ENCODE results near the gene TRIM44. TPM values are rescaled to one million over a fixed set of nuclear protein-coding genes. Genes with fewer than 3 reads are reported as not detected.

The TRIM44 gene
- total RNA-seq, 1 experiment from 2014 or later, result 33.4 TPM

GRCh38 chr11:35750981-35751663, 88.5 kb downstream of the TRIM44 start:
- POLR2A ChIA-PET, result no interaction called here
- no peak for TF ChIP-seq ZFX (IDR thresholded peaks at IDR 0.05)
- no peak for TF ChIP-seq SRF (IDR thresholded peaks at IDR 0.05; ENCODE audit: low read depth)
- TF ChIP-seq MAX (IDR thresholded peaks at IDR 0.05), result no peak
- TF ChIP-seq REST (IDR thresholded peaks at IDR 0.05; ENCODE audit: low read depth), result no peak

GRCh38 chr11:35751664-35752061, 89.1 kb downstream of the TRIM44 start:
- DNase-seq (ENCODE audit: low read depth, low spot score), result no peak
- ChIA-PET POLR2A (no interaction called here), CTCF (no interaction called here), RAD21 (ENCODE audit: low non-redundant PET in 1 of 2, low total read pairs in 2 of 2, uncharacterized antibody in 2 of 2, unreplicated experiment in 2 of 2) (no interaction called here)
- no peak overlapping the region for H2AFZ ChIP-seq (ENCODE audit: low read depth, low read length, poor library complexity, severe bottlenecking)
- ATAC-seq, result no peak
- H3K9me2 ChIP-seq (ENCODE audit: insufficient read depth), result no peaks in the 10 kb centered on the region
- no peaks in the 10 kb centered on the region for H3K36me3 ChIP-seq (ENCODE audit: control insufficient read depth in 1 of 2, insufficient read depth in 2 of 2, low read length in 2 of 2)
- no peaks in the 10 kb centered on the region for H3K27me3 ChIP-seq (ENCODE audit: insufficient read depth, low read length)
- peaks cover 0 to 8% of the 10 kb centered on the region in 2 experiments; a peak in 1 of 4 replicates for H3K4me1 ChIP-seq (ENCODE audit: control insufficient read depth in 1 of 2, insufficient read depth in 2 of 2, low read length in 2 of 2)
- H3K27ac ChIP-seq (ENCODE audit: low read depth, low read length), result no peak overlapping the region
- intact Hi-C loops (cut with micrococcal nuclease), result no loop called here
- no peak overlapping the region for H3K4me2 ChIP-seq (ENCODE audit: low read length)
- H3K9ac ChIP-seq (ENCODE audit: low read length), result no peak overlapping the region
- BruUV-seq (replicated peaks), result no TSS peak
- no peak overlapping the region for H3K4me3 ChIP-seq (replicated peaks in 1 of 2; ENCODE audit: low read depth in 1 of 2, low read length in 2 of 2)
- H3K9me3 ChIP-seq (ENCODE audit: control insufficient read depth in 1 of 2, insufficient read depth in 1 of 2, low read depth in 1 of 2, low read length in 2 of 2), result no peaks in the 10 kb centered on the region
- no peaks in the 10 kb centered on the region for H4K20me1 ChIP-seq (ENCODE audit: insufficient read depth)
- TF ChIP-seq ELF1 (IDR thresholded peaks at IDR 0.05; ENCODE audit: borderline replicate concordance, low read depth) (no peak), CTCF (IDR thresholded peaks at IDR 0.05 in 2 of 3, conservative IDR thresholded peaks at IDR 0.05 in 1 of 3; ENCODE audit: borderline replicate concordance in 1 of 3, insufficient read depth in 1 of 3, low read depth in 2 of 3, low read length in 2 of 3) (no peak), ZFX (IDR thresholded peaks at IDR 0.05) (no peak), SIN3A (IDR thresholded peaks at IDR 0.05; ENCODE audit: low read depth) (no peak)
- H3K79me2 ChIP-seq (ENCODE audit: insufficient read depth, low read length), result no peaks in the 10 kb centered on the region

More at GRCh38 chr11:35750981-35751663, 88.5 kb downstream of the TRIM44 start:
- Histone ChIP-seq H3K27me3 (ENCODE audit: insufficient read depth, low read length) (no peaks in the 10 kb centered on the region), H3K9ac (ENCODE audit: low read length) (no peak overlapping the region), H3K9me3 (ENCODE audit: control insufficient read depth in 1 of 2, insufficient read depth in 1 of 2, low read depth in 1 of 2, low read length in 2 of 2) (no peaks in the 10 kb centered on the region), H3K36me3 (ENCODE audit: control insufficient read depth in 1 of 2, insufficient read depth in 2 of 2, low read length in 2 of 2) (no peaks in the 10 kb centered on the region), H3K4me3 (replicated peaks in 1 of 2; ENCODE audit: low read depth in 1 of 2, low read length in 2 of 2) (no peak overlapping the region), H3K4me1 (ENCODE audit: control insufficient read depth in 1 of 2, insufficient read depth in 2 of 2, low read length in 2 of 2) (peaks cover 0 to 8% of the 10 kb centered on the region in 2 experiments; a peak in 1 of 4 replicates), H3K9me2 (ENCODE audit: insufficient read depth) (no peaks in the 10 kb centered on the region), H3K4me2 (ENCODE audit: low read length) (no peak overlapping the region), H3K79me2 (ENCODE audit: insufficient read depth, low read length) (no peaks in the 10 kb centered on the region), H2AFZ (ENCODE audit: low read depth, low read length, poor library complexity, severe bottlenecking) (no peak overlapping the region), H4K20me1 (ENCODE audit: insufficient read depth) (no peaks in the 10 kb centered on the region), H3K27ac (ENCODE audit: low read depth, low read length) (no peak overlapping the region)
- DNase-seq (ENCODE audit: low read depth, low spot score), result no peak
- RAD21 ChIA-PET (ENCODE audit: low non-redundant PET in 1 of 2, low total read pairs in 2 of 2, uncharacterized antibody in 2 of 2, unreplicated experiment in 2 of 2), result no interaction called here
- no peak for ATAC-seq
- no TSS peak for BruUV-seq (replicated peaks)
- CTCF ChIA-PET, result interaction anchor here (1.2 kb wide), 1 partner anchor 71 kb away, joined by 4 read pairs; no protein-coding TSS in a partner anchor
- intact Hi-C loops (cut with micrococcal nuclease), result no loop called here

Data from HCT116 (cell line).